HEK293T (cell line): Measurements from ENCODE around the gene ATP9A.

Experiments used
- ELF4 ChIP-seq: fragments of 450-650 bp; IDR thresholded peaks from 2 replicates; pipeline ENCODE4 v1.6.1; 2017; ENCODE audit warnings: antibody characterized with exemption
- FOXK2 ChIP-seq: fragments of 450-650 bp; IDR thresholded peaks from 2 replicates; pipeline ENCODE4 v1.6.1; 2016; ENCODE audit warnings: mild to moderate bottlenecking
- FOXM1 ChIP-seq: fragments of 450-650 bp; IDR thresholded peaks from 2 replicates; pipeline ENCODE4 v1.6.1; 2017; ENCODE audit warnings: mild to moderate bottlenecking, borderline replicate concordance
- L3MBTL2 ChIP-seq: fragments of 450-650 bp; conservative IDR thresholded peaks from 2 replicates; pipeline ENCODE4 v1.6.1; 2016; ENCODE audit warnings: mild to moderate bottlenecking
- NFRKB ChIP-seq: fragments of 450-650 bp; IDR thresholded peaks from 2 replicates; pipeline ENCODE4 v1.6.1; 2016; ENCODE audit warnings: mild to moderate bottlenecking, moderate library complexity
- SP1 ChIP-seq: fragments of 450-650 bp; IDR thresholded peaks from 2 replicates; pipeline ENCODE4 v1.6.1; 2017
- SUZ12 ChIP-seq: fragments of 450-650 bp; IDR thresholded peaks from 2 replicates; pipeline ENCODE4 v1.6.1; 2016; ENCODE audit warnings: mild to moderate bottlenecking
- TARDBP ChIP-seq: fragments of 450-650 bp; IDR thresholded peaks from 2 replicates; pipeline ENCODE4 v1.6.1; 2016
- ZNF384 ChIP-seq: fragments of 450-650 bp; IDR thresholded peaks from 2 replicates; pipeline ENCODE4 v1.6.1; 2016
- TF ChIP-seq, protein P1 (sequence below): fragments of 450-650 bp; IDR thresholded peaks from 2 replicates; pipeline ENCODE4 v1.6.1; 2016

DNA sequence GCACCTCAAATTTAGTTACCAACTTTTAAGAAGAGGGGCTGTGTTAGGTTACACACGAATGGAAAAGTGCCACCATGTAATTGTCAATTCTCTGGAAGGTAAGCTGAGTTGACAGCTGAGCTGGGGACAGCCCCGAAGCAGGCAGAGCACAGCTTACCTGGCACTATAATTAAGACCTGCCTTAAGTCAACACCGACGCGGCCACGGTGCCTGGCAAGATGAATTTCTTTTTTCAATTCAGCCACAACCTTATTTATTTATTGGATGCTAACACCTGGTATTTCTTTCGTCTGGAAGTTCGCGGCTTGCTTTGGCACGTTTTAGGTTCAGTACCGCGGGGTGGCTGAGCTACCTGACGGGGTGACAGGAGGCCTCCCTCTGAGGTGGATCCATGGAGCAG lies 185.1 kb downstream of the ATP9A start:
- no peak for TF ChIP-seq FOXK2
- no peak for TF ChIP-seq SUZ12
- TF ChIP-seq, protein P1, sequence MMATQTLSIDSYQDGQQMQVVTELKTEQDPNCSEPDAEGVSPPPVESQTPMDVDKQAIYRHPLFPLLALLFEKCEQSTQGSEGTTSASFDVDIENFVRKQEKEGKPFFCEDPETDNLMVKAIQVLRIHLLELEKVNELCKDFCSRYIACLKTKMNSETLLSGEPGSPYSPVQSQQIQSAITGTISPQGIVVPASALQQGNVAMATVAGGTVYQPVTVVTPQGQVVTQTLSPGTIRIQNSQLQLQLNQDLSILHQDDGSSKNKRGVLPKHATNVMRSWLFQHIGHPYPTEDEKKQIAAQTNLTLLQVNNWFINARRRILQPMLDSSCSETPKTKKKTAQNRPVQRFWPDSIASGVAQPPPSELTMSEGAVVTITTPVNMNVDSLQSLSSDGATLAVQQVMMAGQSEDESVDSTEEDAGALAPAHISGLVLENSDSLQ = no peak
- TF ChIP-seq FOXM1 = no peak
- TF ChIP-seq SP1 = no peak
- TF ChIP-seq TARDBP = no peak
- TF ChIP-seq NFRKB = no peak
- no peak for TF ChIP-seq ELF4
- no peak for TF ChIP-seq L3MBTL2
- TF ChIP-seq ZNF384 = no peak
